Measurements from ENCODE around the gene RRP1B. TPM values are rescaled to one million over a fixed set of nuclear protein-coding genes. Genes with fewer than 3 reads are reported as not detected.
"Not testable (repeated sequence)": the region's sequence is repeated elsewhere in the genome, so short reads cannot be mapped to it uniquely, and the experiment has no call there.

RRP1B gene
- total RNA-seq, 2 donors from 2014 or later = 38.3 to 81.8 TPM

DNA sequence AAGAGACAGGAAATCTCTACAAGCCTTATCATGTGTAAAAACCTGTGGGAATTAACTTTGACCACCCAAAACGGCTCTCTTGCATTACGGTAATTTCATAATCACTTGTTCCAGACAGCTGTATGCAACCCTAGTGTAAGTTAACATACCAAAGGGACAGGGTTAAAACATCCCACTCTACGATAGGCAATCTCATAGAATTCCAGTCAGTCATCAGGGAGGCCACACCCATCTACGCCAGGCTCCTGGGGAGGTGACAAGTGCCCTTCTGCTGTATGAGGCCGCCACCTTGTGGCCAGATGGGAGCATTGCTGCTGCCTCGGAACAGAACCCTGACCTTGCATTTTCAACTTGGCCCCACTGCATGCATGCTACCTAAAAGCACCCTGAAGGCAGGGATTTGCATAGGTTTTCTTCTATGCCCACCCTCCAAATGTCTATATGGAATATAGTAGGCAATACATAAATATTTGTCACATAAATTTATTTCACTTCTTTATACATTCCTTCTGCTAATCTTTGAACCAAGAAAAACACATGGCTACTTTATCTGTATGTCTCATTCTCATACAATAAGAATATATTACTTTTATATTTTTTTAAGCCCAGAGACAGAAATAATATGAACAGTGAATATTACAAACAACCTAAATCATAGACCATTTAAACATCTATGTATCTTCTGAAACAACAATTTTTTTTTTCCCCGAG is 12.7 kb upstream of the RRP1B start:
- Mint-ChIP-seq H3K27me3 (peaks cover 13 to 17% of the 10 kb centered on the region in 2 donors), H3K27ac (no peak overlapping the region), H3K36me3 (no peaks in the 10 kb centered on the region), H3K4me1 (ENCODE audit: low read depth in 2 of 2) (peaks cover 6 to 15% of the 10 kb centered on the region in 2 donors), H3K9me3 (no peaks in the 10 kb centered on the region), H3K4me3 (peak overlapping the region; percentile 61)
- DNase-seq (ENCODE audit: low spot score) (peak; percentile 86), ATAC-seq (peak; percentile 95 to 98)

GRCh38 chr21:43648171-43648570 is 11.2 kb upstream of the RRP1B start:
- Mint-ChIP-seq H3K27me3 (peaks cover 15 to 20% of the 10 kb centered on the region in 2 donors), H3K27ac (no peak overlapping the region), H3K4me3 (no peak overlapping the region), H3K4me1 (ENCODE audit: low read depth in 2 of 2) (peaks cover 6 to 15% of the 10 kb centered on the region in 2 donors), H3K36me3 (no peaks in the 10 kb centered on the region), H3K9me3 (no peaks in the 10 kb centered on the region)
- ATAC-seq (no peak), DNase-seq (ENCODE audit: low spot score) (no peak)

GRCh38 chr21:43651926-43652325 is 7.4 kb upstream of the RRP1B start:
- H3K27me3 Mint-ChIP-seq = peaks cover 15 to 20% of the 10 kb centered on the region in 2 donors
- not testable (repeated sequence) for H3K27ac Mint-ChIP-seq; H3K36me3 Mint-ChIP-seq; H3K4me1 Mint-ChIP-seq (ENCODE audit: low read depth in 2 of 2); H3K9me3 Mint-ChIP-seq; DNase-seq (ENCODE audit: low spot score); H3K4me3 Mint-ChIP-seq; ATAC-seq

DNA sequence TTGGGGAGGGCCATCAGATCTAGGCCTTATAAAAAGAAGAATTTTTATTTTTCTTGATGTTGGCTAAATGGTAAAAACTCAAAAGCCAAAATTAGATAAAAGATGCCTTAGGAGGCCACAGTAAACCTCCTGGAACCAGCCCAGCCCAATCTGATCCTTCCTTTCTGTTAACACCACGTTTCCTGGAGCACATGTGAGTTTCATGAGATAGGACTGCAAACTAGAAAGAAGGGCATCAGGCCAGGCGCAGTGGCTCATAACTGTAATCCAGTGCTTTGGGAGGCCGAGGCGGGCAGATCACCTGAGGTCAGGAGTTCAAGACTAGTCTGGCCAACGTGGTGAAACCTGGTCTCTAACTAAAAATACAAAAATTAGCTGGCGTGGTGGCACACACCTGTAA is 6.7 kb upstream of the RRP1B start:
- DNase-seq (ENCODE audit: low spot score) (no peak), ATAC-seq (no peak)
- H3K27ac Mint-ChIP-seq = no peak overlapping the region
- H3K9me3 Mint-ChIP-seq = no peaks in the 10 kb centered on the region
- H3K4me3 Mint-ChIP-seq = no peak overlapping the region
- peaks cover 0 to 3% of the 10 kb centered on the region in 2 donors for H3K4me1 Mint-ChIP-seq (ENCODE audit: low read depth in 2 of 2)
- H3K36me3 Mint-ChIP-seq = no peaks in the 10 kb centered on the region
- H3K27me3 Mint-ChIP-seq = peaks cover 15 to 20% of the 10 kb centered on the region in 2 donors

GRCh38 chr21:43653626-43654025 is 5.7 kb upstream of the RRP1B start:
- Mint-ChIP-seq H3K4me3 (no peak overlapping the region), H3K4me1 (ENCODE audit: low read depth in 2 of 2) (peaks cover 0 to 3% of the 10 kb centered on the region in 2 donors), H3K27me3 (peaks cover 8 to 13% of the 10 kb centered on the region in 2 donors), H3K36me3 (no peaks in the 10 kb centered on the region), H3K27ac (no peak overlapping the region), H3K9me3 (no peaks in the 10 kb centered on the region)
- ATAC-seq (no peak), DNase-seq (ENCODE audit: low spot score) (no peak)

DNA sequence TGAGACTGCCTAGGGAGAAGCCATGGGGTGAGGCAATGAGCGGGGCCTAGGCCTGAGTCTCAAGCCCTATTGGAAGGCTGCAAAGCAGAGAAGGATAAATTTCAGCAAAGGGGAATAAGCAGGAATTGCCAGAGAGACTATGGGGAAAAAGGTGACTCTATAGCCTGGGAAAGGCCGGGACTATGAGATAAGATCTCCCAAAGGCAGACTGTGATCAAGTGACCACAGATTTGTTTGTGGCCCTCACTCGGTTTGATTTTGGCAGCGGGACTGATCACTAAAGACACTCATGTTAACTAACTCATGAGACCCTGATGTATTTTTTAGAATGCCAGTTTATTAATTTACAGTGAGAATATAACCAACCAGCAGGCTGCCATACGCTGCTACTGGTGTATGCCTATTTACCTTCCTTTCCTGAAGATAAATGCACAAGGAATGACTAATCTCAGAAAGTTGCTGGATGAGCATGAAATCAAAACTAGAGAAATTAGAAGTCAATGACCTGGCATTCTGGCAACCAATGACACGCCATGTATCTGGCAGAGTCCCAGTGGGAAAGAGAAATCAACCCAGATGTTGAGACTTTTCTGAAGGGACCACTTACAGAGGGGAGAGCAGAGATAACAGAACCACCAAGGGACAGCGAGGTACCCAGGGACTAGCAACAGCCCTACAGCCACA is 4.4 kb upstream of the RRP1B start:
- H3K9me3 Mint-ChIP-seq = no peaks in the 10 kb centered on the region
- H3K27me3 Mint-ChIP-seq = peaks cover 8 to 11% of the 10 kb centered on the region in 2 donors
- no peaks in the 10 kb centered on the region for H3K36me3 Mint-ChIP-seq
- no peak for DNase-seq (ENCODE audit: low spot score)
- H3K4me1 Mint-ChIP-seq (ENCODE audit: low read depth in 2 of 2) = peaks cover 2 to 8% of the 10 kb centered on the region in 2 donors
- no peak for ATAC-seq
- no peak overlapping the region for H3K27ac Mint-ChIP-seq
- no peak overlapping the region for H3K4me3 Mint-ChIP-seq

DNA sequence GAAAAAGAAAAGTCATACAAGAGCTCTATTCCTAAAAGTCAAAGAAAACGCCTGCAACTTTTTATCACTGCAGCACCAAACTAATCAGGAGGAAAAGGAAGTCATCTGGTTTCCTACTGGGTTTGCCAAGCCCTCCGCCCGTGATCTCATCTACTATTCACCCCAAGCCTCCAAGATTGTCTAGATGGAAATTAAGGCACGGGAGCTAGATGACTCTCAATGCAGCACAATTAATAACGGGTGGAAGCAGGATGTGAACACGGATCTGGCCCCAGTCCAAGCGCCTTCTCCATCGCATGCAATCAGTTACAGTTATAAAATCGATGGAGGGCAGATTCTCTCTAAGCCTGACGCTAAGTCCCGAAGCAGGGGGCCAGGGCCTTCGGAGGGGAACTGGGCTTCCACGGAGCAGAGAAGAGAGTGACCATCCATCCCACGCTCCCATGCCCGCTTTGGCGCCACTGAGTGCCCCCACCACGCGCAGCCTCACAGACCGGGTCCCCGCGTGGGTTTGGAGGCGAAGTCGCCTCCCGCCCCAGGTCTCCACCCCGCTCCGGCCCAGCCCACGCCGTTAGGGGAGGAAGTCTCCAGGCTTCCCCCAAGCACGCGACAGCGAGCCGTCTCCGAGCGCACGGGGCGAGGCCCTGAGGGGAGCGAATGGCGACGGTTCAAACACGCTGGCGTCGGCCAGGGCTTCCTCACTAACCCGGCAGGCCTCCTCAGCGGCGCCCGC is 1.8 kb upstream of the RRP1B start:
- peaks cover 5% of the 10 kb centered on the region for H3K36me3 Mint-ChIP-seq
- ATAC-seq (no peak), DNase-seq (ENCODE audit: low spot score) (no peak)
- H3K27me3 Mint-ChIP-seq = no peaks in the 10 kb centered on the region
- H3K4me3 Mint-ChIP-seq = no peak overlapping the region
- peak overlapping the region in 1 of 2 donors; percentile 15 for H3K27ac Mint-ChIP-seq
- H3K4me1 Mint-ChIP-seq (ENCODE audit: low read depth in 2 of 2) = peaks cover 26 to 28% of the 10 kb centered on the region in 2 donors
- no peaks in the 10 kb centered on the region for H3K9me3 Mint-ChIP-seq

DNA sequence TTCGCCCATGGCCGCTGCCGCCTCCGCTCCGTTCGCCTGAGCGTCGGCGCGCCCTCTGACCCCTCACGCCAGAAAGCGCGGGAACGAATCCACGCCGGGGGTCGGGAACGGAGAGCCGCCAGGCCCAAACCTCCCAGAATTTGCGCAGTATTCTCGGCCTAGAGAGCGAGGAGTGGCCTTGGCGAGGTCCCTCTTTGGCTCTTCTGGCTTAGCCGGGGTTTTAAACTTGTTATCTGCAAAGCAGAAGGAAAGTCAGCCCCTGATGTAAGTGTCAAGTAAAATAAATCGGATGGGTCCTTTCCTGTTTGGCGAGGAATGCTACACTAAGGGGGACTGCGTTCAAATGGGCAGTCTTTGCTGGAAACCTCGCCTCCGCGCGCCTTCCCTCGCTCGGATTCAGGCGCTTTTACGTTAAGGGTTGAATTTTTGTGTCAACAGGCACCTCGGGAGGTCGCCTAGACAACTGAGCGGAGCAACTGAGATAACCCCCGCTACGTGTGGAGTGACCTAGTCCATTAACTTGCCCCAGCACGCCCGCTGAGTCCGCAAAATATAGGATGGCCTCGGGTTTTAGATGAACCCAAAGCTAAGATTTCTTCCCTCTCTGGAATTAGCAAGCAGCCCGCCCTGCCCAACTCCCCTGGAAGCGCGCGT is 1.1 kb upstream of the RRP1B start:
- no peak overlapping the region for H3K4me3 Mint-ChIP-seq

GRCh38 chr21:43658769-43659135 is 608 bp upstream of the RRP1B start:
- no peak for DNase-seq (ENCODE audit: low spot score)
- H3K4me3 Mint-ChIP-seq = peak overlapping the region; percentile 66
- peaks cover 5% of the 10 kb centered on the region for H3K36me3 Mint-ChIP-seq
- ATAC-seq = no peak
- peak overlapping the region; percentile 40 to 75 for H3K27ac Mint-ChIP-seq
- no peaks in the 10 kb centered on the region for H3K27me3 Mint-ChIP-seq
- H3K9me3 Mint-ChIP-seq = no peaks in the 10 kb centered on the region
- H3K4me1 Mint-ChIP-seq (ENCODE audit: low read depth in 2 of 2) = peaks cover 28 to 33% of the 10 kb centered on the region in 2 donors

More for the DNA sequence above, 1.1 kb upstream of the RRP1B start:
- peaks cover 28 to 33% of the 10 kb centered on the region in 2 donors for H3K4me1 Mint-ChIP-seq (ENCODE audit: low read depth in 2 of 2)
- DNase-seq (ENCODE audit: low spot score) = no peak
- H3K27ac Mint-ChIP-seq = no peak overlapping the region
- H3K27me3 Mint-ChIP-seq = no peaks in the 10 kb centered on the region
- H3K36me3 Mint-ChIP-seq = peaks cover 5% of the 10 kb centered on the region
- no peaks in the 10 kb centered on the region for H3K9me3 Mint-ChIP-seq
- no peak for ATAC-seq

- Mint-ChIP-seq H3K9me3 (peaks cover 5% of the 10 kb centered on the region), H3K27me3 (no peaks in the 10 kb centered on the region), H3K36me3 (peaks cover 20% of the 10 kb centered on the region), H3K27ac (peak overlapping the region in 1 of 2 donors; percentile 92), H3K4me1 (ENCODE audit: low read depth in 2 of 2) (peaks cover 39 to 49% of the 10 kb centered on the region in 2 donors), H3K4me3 (no peak overlapping the region)
- ATAC-seq (no peak), DNase-seq (ENCODE audit: low spot score) (no peak)
Measured at GRCh38 chr21:43662286-43662685, 2.9 kb downstream of the RRP1B start.

DNA sequence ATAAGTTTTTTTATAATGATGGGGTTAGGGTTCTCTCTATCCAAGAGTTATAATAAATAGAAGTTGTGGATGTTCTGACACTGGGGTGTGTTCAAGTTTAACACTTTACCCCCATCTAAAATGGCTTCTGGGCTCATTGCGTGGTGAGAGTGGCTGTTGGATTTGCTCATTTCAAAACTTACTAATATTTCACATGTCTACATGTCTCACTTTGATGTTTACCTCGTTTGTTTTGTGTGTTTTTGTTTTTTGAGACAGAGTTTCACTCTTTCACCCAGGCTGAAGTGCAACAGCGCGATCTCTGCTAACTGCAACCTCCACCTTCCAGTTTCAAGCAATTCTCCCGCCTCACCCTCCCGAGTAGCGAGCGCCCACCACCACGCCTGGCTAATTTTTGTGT is 3.7 kb downstream of the RRP1B start:
- no peaks in the 10 kb centered on the region for H3K27me3 Mint-ChIP-seq
- H3K4me1 Mint-ChIP-seq (ENCODE audit: low read depth in 2 of 2) = peaks cover 40 to 55% of the 10 kb centered on the region in 2 donors
- H3K9me3 Mint-ChIP-seq = peaks cover 5% of the 10 kb centered on the region
- no peak for ATAC-seq
- no peak for DNase-seq (ENCODE audit: low spot score)
- peaks cover 24% of the 10 kb centered on the region for H3K36me3 Mint-ChIP-seq
- peak overlapping the region; percentile 20 for H3K4me3 Mint-ChIP-seq
- H3K27ac Mint-ChIP-seq = peak overlapping the region in 1 of 2 donors; percentile 31

DNA sequence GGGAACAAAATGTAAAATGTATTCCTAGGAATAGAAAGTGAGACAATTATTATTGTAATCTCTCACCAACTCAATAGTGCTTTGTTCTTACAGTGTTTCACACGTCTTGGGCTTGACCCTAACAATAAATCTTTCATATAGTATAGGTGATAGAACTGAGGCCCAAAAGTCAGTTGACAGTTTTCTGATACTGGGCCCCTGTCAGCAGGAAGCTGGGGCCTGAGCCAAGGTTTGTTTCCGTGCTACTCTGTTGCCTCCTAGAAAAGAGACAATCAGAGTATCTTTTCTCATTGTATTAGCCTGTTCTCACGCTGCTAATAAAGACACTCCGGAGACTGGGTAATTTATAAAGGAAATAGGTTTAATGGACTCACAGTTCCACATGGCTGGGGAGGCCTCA is 5.0 kb downstream of the RRP1B start:
- Mint-ChIP-seq H3K4me3 (no peak overlapping the region), H3K27ac (no peak overlapping the region), H3K4me1 (ENCODE audit: low read depth in 2 of 2) (peaks cover 39 to 55% of the 10 kb centered on the region in 2 donors), H3K9me3 (peaks cover 5% of the 10 kb centered on the region), H3K27me3 (no peaks in the 10 kb centered on the region), H3K36me3 (peaks cover 24% of the 10 kb centered on the region)
- ATAC-seq (no peak), DNase-seq (ENCODE audit: low spot score) (no peak)

GRCh38 chr21:43665879-43666278 is 6.5 kb downstream of the RRP1B start:
- H3K4me1 Mint-ChIP-seq (ENCODE audit: low read depth in 2 of 2) = peaks cover 32 to 43% of the 10 kb centered on the region in 2 donors
- H3K9me3 Mint-ChIP-seq = peaks cover 5% of the 10 kb centered on the region
- peaks cover 24% of the 10 kb centered on the region for H3K36me3 Mint-ChIP-seq
- ATAC-seq (no peak), DNase-seq (ENCODE audit: low spot score) (no peak)
- no peak overlapping the region for H3K27ac Mint-ChIP-seq
- no peak overlapping the region for H3K4me3 Mint-ChIP-seq
- H3K27me3 Mint-ChIP-seq = no peaks in the 10 kb centered on the region
